ENCODE results near the gene CDH13.

GRCh38 chr16:83162791-83163190, 536.0 kb downstream of the CDH13 start:
- TF ChIP-seq EZH2 (IDR thresholded peaks at IDR 0.05; ENCODE audit: borderline replicate concordance) (no peak), CTCF (IDR thresholded peaks at IDR 0.05; ENCODE audit: poor library complexity) (no peak)

Measured in hepatocyte (in vitro differentiated cells).